OCI-LY3 (cell line): ENCODE measurements around the gene ATP1B1.

Experiments used
- H2AFZ ChIP-seq: fragments of 200-600, 300-600 bp; shearing (Covaris generic); 2 replicates; pipeline ENCODE4 v1.6.0; 2014; ENCODE audit warnings: antibody characterized with exemption, low read depth, low read length
- H3K27ac ChIP-seq: fragments of 200-600, 300-600 bp; sonication (generic); 2 replicates; pipeline ENCODE4 v1.5.1; 2014; ENCODE audit warnings: mild to moderate bottlenecking, low read length, moderate library complexity, mixed read lengths
- H3K27me3 ChIP-seq: fragments of 200-600, 300-600 bp; sonication (generic); 2 replicates; pipeline ENCODE4 v1.6.1; 2014; ENCODE audit warnings: low read depth, low read length, mixed read lengths
- H3K36me3 ChIP-seq: fragments of 200-600, 300-600 bp; sonication (generic); replicated peaks from 2 replicates; pipeline ENCODE3; 2014; ENCODE audit warnings: low read depth, low read length, mixed read lengths
- H3K4me1 ChIP-seq: fragments of 300-600, 200-600 bp; sonication (generic); 2 replicates; pipeline ENCODE4 v1.6.1; 2014; ENCODE audit warnings: low read length, mixed read lengths
- H3K4me2 ChIP-seq: fragments of 200-600, 300-600 bp; sonication (generic); 2 replicates; pipeline ENCODE4 v1.6.1; 2014; ENCODE audit warnings: low read length, mixed read lengths
- H3K4me3 ChIP-seq: fragments of 300-600, 200-600 bp; sonication (generic); 2 replicates; pipeline ENCODE4 v1.5.1; 2014; ENCODE audit warnings: antibody characterized with exemption, mild to moderate bottlenecking, low read length, moderate library complexity
- H3K79me2 ChIP-seq: fragments of 300-600, 200-600 bp; shearing (Covaris generic); 2 replicates; pipeline ENCODE4 v1.6.1; 2014; ENCODE audit warnings: mild to moderate bottlenecking, low read length, mixed read lengths
- H3K9ac ChIP-seq: fragments of 300-600, 200-600 bp; shearing (Covaris generic); 2 replicates; pipeline ENCODE4 v1.6.0; 2014; ENCODE audit warnings: mild to moderate bottlenecking, low read length, moderate library complexity
- H3K9me3 ChIP-seq: fragments of 200-600, 300-600 bp; shearing (Covaris generic); 2 replicates; pipeline ENCODE4 v1.6.1; 2014; ENCODE audit warnings: low read length, mixed read lengths; ENCODE audit not compliant: insufficient read depth
- H4K20me1 ChIP-seq: fragments of 200-600, 300-600 bp; sonication (generic); 2 replicates; pipeline ENCODE4 v1.6.1; 2016; ENCODE audit warnings: low read length, mixed read lengths; ENCODE audit not compliant: insufficient read depth
- EZH2phosphoT487 ChIP-seq: fragments of 200-600 bp; shearing (Covaris generic); IDR thresholded peaks from 2 replicates; pipeline ENCODE4 v1.6.1; 2018; ENCODE audit warnings: antibody characterized with exemption, mixed run types, low read depth
- TF ChIP-seq, protein P1 (sequence below): fragments of 200-600, 300-600 bp; sonication (generic); IDR thresholded peaks from 2 replicates; pipeline ENCODE4 v1.5.1; 2014; ENCODE audit warnings: antibody characterized with exemption, low read length, low read depth

ATP1B1 gene

DNA sequence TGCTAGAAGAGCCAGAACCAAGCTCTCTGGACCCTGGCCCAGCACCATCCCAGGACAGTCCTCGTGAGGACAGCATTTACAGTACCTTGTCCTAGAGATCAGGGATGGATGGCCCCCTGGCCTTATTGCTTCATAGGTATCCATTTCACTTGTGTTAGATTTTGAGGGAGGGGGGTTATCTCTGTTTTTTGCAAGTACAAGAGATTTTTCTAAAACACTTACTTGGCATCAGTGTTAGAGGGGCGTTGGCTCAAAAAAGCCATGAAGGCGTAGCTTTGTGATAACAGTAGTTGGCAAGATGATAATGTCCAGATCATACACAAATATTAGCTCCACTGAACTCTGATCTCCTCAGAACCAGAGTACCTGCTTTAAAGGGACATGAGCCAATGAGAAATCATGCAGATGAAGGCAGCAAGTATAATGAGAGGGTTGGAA lies 5.8 kb upstream of the ATP1B1 start:
- Histone ChIP-seq H2AFZ (no peak overlapping the region), H3K9me3 (no peaks in the 10 kb centered on the region), H3K27me3 (peaks cover 28% of the 10 kb centered on the region), H3K4me3 (no peak overlapping the region), H3K27ac (no peak overlapping the region), H3K4me1 (peaks cover 20% of the 10 kb centered on the region), H3K36me3 (no peaks in the 10 kb centered on the region), H3K4me2 (no peak overlapping the region), H3K9ac (no peak overlapping the region), H3K79me2 (no peaks in the 10 kb centered on the region), H4K20me1 (no peaks in the 10 kb centered on the region)
- TF ChIP-seq, protein P1, sequence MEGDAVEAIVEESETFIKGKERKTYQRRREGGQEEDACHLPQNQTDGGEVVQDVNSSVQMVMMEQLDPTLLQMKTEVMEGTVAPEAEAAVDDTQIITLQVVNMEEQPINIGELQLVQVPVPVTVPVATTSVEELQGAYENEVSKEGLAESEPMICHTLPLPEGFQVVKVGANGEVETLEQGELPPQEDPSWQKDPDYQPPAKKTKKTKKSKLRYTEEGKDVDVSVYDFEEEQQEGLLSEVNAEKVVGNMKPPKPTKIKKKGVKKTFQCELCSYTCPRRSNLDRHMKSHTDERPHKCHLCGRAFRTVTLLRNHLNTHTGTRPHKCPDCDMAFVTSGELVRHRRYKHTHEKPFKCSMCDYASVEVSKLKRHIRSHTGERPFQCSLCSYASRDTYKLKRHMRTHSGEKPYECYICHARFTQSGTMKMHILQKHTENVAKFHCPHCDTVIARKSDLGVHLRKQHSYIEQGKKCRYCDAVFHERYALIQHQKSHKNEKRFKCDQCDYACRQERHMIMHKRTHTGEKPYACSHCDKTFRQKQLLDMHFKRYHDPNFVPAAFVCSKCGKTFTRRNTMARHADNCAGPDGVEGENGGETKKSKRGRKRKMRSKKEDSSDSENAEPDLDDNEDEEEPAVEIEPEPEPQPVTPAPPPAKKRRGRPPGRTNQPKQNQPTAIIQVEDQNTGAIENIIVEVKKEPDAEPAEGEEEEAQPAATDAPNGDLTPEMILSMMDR, result no peak
- TF ChIP-seq EZH2phosphoT487, result no peak

DNA sequence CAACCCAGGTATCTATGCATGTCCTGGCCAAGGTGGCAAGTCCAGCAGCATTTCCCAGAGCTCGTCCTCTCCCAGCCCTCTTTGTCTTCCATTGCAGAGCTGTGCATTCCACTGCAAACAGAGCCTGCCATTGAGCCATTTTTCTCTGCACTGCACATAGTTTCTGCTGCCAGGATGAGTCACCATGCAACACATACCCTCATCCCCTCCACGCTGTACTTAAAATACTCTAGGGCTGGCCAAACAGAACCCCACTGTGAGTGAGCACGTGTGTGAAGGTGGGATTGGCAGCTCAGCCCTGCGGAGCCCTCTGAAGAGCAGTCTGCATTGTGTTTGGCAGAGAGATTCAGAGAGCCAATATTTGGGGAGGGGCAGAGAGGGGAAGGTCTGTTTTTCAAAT lies 3.9 kb upstream of the ATP1B1 start:
- Histone ChIP-seq H2AFZ (no peak overlapping the region), H3K4me3 (no peak overlapping the region), H3K9me3 (no peaks in the 10 kb centered on the region), H3K79me2 (peaks cover 11% of the 10 kb centered on the region), H3K9ac (no peak overlapping the region), H3K27me3 (peaks cover 28% of the 10 kb centered on the region), H3K36me3 (peaks cover 4% of the 10 kb centered on the region), H3K27ac (no peak overlapping the region), H3K4me2 (no peak overlapping the region), H4K20me1 (no peaks in the 10 kb centered on the region), H3K4me1 (peaks cover 20% of the 10 kb centered on the region)
- no peak for TF ChIP-seq EZH2phosphoT487
- TF ChIP-seq, protein P1, result no peak

DNA sequence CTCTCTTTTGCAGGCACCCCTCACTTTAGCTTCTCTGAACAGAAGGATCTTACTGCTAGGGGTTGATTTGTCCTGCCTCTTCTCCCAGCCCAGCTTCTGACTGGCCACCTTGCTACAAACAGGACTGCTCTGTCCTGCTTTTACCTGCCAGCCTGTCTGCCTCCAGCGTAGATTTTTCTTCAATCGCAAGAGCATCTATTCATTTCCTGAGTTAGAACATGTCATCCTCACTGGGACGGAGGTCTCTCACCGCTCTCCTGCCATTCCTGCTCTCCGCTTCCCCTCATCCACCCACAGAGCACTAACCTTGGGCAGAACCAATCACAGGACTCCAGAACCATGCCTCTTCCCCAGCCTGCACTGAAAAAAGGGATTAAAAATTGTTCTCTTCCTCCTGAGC lies 3.5 kb upstream of the ATP1B1 start:
- Histone ChIP-seq H3K27me3 (peaks cover 28% of the 10 kb centered on the region), H3K9me3 (no peaks in the 10 kb centered on the region), H3K36me3 (peaks cover 7% of the 10 kb centered on the region), H3K4me3 (no peak overlapping the region), H3K9ac (no peak overlapping the region), H4K20me1 (no peaks in the 10 kb centered on the region), H2AFZ (no peak overlapping the region), H3K4me1 (peaks cover 18% of the 10 kb centered on the region), H3K27ac (no peak overlapping the region), H3K4me2 (no peak overlapping the region), H3K79me2 (peaks cover 15% of the 10 kb centered on the region)
- no peak for TF ChIP-seq EZH2phosphoT487
- TF ChIP-seq, protein P1, result no peak

DNA sequence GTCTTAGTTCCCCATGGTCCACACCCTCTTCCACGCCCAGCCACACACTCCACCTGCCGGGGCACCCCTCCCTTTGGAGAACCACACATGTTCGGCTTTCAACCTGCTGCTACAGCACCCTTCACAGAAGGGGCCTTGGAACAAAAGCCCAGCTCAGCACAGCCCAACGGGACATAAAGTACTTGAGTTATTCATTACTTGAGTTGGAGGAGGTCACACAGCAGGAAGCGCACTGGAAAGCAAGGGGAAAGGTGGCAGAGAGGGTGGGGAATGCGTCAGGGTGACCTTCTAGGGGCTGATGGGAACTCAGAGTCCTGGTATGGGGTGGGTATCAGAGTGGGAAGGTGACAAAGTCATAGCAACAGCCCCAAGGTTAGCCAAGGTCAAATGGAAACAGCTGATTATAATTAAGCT lies 3.0 kb upstream of the ATP1B1 start:
- Histone ChIP-seq H4K20me1 (no peaks in the 10 kb centered on the region), H3K36me3 (peaks cover 12% of the 10 kb centered on the region), H3K79me2 (peaks cover 20% of the 10 kb centered on the region), H3K4me3 (no peak overlapping the region), H3K4me1 (peaks cover 17% of the 10 kb centered on the region), H2AFZ (no peak overlapping the region), H3K4me2 (no peak overlapping the region), H3K9ac (no peak overlapping the region), H3K27me3 (peaks cover 28% of the 10 kb centered on the region), H3K27ac (no peak overlapping the region), H3K9me3 (no peaks in the 10 kb centered on the region)
- TF ChIP-seq, protein P1, result no peak
- TF ChIP-seq EZH2phosphoT487, result no peak
